H1 (cell line): ENCODE measurements around the gene DNAJC10. TPM values are rescaled to one million over a fixed set of nuclear protein-coding genes. Genes with fewer than 3 reads are reported as not detected.

Experiments used
- CTCF ChIA-PET: fragments of 300-600 bp; sonication (Branson Sonifier 250); formaldehyde crosslinking; loops from one replicate; lab custom pipeline; 2021; ENCODE audit not compliant: partially characterized antibody; lab: Charles Lee
- POLR2A ChIA-PET: fragments of 300-600 bp; sonication (Branson Sonifier 250); formaldehyde crosslinking; loops from one replicate; lab custom pipeline; 2021; ENCODE audit warnings: inconsistent platforms; ENCODE audit not compliant: partially characterized antibody; lab: Charles Lee
- DNase-seq, 2 experiments: peaks; one replicate each; pipeline versions ENCODE4 v3.0.0 to v3.0.0-alpha.2; 2010 to 2022; ENCODE audit warnings: low spot score in 2 of 2, low read depth in 1 of 2, mixed read lengths in 1 of 2
- FAIRE-seq: peaks from 2 replicates; lab custom pipeline; 2011; peaks lifted over from hg19 to GRCh38; lab: Jason Lieb, UNC
- H2AFZ ChIP-seq: 2 replicates; pipeline ENCODE4 v1.8.1; 2012; ENCODE audit warnings: low read length, inconsistent platforms
- H2AK5ac ChIP-seq: 2 replicates; pipeline ENCODE4 v1.6.1; 2013; ENCODE audit warnings: low read depth, low read length
- H2BK120ac ChIP-seq: replicated peaks from 2 replicates; pipeline ENCODE3; 2013; ENCODE audit warnings: low read depth, low read length, inconsistent platforms
- H2BK12ac ChIP-seq: 2 replicates; pipeline ENCODE4 v1.6.1; 2013; ENCODE audit warnings: low read depth, low read length
- H2BK15ac ChIP-seq: 2 replicates; pipeline ENCODE4 v1.6.1; 2013; ENCODE audit warnings: low read length
- H2BK20ac ChIP-seq: 2 replicates; pipeline ENCODE4 v1.6.1; 2013; ENCODE audit warnings: low read length
- H2BK5ac ChIP-seq: 2 replicates; pipeline ENCODE4 v1.6.1; 2013; ENCODE audit warnings: low read depth, low read length
- H3K14ac ChIP-seq: 2 replicates; pipeline ENCODE4 v1.6.1; 2013; ENCODE audit warnings: inconsistent platforms; ENCODE audit not compliant: insufficient read length
- H3K18ac ChIP-seq: 2 replicates; pipeline ENCODE4 v1.6.1; 2013; ENCODE audit warnings: low read length; ENCODE audit errors: extremely low read depth
- H3K23ac ChIP-seq: 2 replicates; pipeline ENCODE4 v1.6.1; 2013; ENCODE audit warnings: inconsistent platforms; ENCODE audit not compliant: insufficient read length
- H3K23me2 ChIP-seq: 2 replicates; pipeline ENCODE4 v1.6.1; 2013; ENCODE audit warnings: low read depth, low read length
- H3K27ac ChIP-seq: 2 replicates; pipeline ENCODE4 v1.6.1; 2011; ENCODE audit warnings: low read depth, low read length, inconsistent platforms
- H3K27me3 ChIP-seq, 4 experiments: replicated peaks in 1 of 4; 1 replicate in 1 of 4; 2 replicates in 3 of 4; pipeline versions ENCODE4 v1.6.1 to v1.8.1; 2011 to 2013; ENCODE audit warnings: low read length in 3 of 4, mild to moderate bottlenecking in 3 of 4, inconsistent platforms in 2 of 4, mixed read lengths in 2 of 4, moderate library complexity in 1 of 4; ENCODE audit not compliant: control insufficient read depth in 3 of 4, insufficient read depth in 3 of 4; ENCODE audit errors: extremely low read depth in 1 of 4
- H3K36me3 ChIP-seq, 4 experiments: 2 replicates each; pipeline versions ENCODE4 v1.6.1 to v1.8.1; 2011 to 2013; ENCODE audit warnings: mild to moderate bottlenecking in 4 of 4, low read length in 3 of 4, moderate library complexity in 2 of 4, control low read depth in 1 of 4, inconsistent platforms in 1 of 4; ENCODE audit not compliant: insufficient read depth in 4 of 4, control insufficient read depth in 2 of 4
- H3K4ac ChIP-seq: replicated peaks from 2 replicates; pipeline ENCODE3; 2013; ENCODE audit warnings: low read length, low read depth, mixed read lengths, inconsistent platforms; ENCODE audit not compliant: insufficient read length
- H3K4me1 ChIP-seq, 4 experiments: replicated peaks in 1 of 4; 1 replicate in 1 of 4; 2 replicates in 3 of 4; pipeline versions ENCODE4 v1.6.1 to v1.8.1; 2011 to 2013; ENCODE audit warnings: low read length in 3 of 4, inconsistent platforms in 2 of 4, mixed read lengths in 1 of 4; ENCODE audit not compliant: insufficient read depth in 4 of 4, control insufficient read depth in 3 of 4
- H3K4me2 ChIP-seq, 2 experiments: 2 replicates each; pipeline versions ENCODE4 v1.6.1 to v1.8.1; 2011 to 2013; ENCODE audit warnings: low read depth in 2 of 2, low read length in 2 of 2, control low read depth in 1 of 2, inconsistent platforms in 1 of 2, mild to moderate bottlenecking in 1 of 2; ENCODE audit not compliant: insufficient read depth in 1 of 2
- H3K4me3 ChIP-seq, 4 experiments: fragments of 200-600, 300-600 bp in 1 of 4; sonication (generic), shearing (Covaris generic), sonication (Bioruptor Twin) in 1 of 4; 2 replicates each; pipeline versions ENCODE4 v1.5.1 to v1.8.1; 2011 to 2016; ENCODE audit warnings: low read length in 4 of 4, low read depth in 3 of 4, control low read depth in 2 of 4, inconsistent platforms in 2 of 4, mild to moderate bottlenecking in 2 of 4, mixed read lengths in 1 of 4, moderate library complexity in 1 of 4; ENCODE audit not compliant: insufficient read depth in 2 of 4; ENCODE audit errors: extremely low read depth in 1 of 4
- H3K56ac ChIP-seq: replicated peaks from 2 replicates; pipeline ENCODE3; 2013; ENCODE audit warnings: low read depth, mild to moderate bottlenecking, mixed read lengths, low read length, inconsistent platforms; ENCODE audit not compliant: insufficient read length
- H3K79me1 ChIP-seq: 2 replicates; pipeline ENCODE4 v1.6.1; 2013; ENCODE audit warnings: low read depth, low read length, control low read depth
- H3K79me2 ChIP-seq, 2 experiments: 2 replicates each; pipeline versions ENCODE4 v1.6.1 to v1.8.1; 2012 to 2013; ENCODE audit warnings: low read length in 2 of 2, mild to moderate bottlenecking in 2 of 2, inconsistent platforms in 1 of 2; ENCODE audit not compliant: insufficient read depth in 2 of 2, control insufficient read depth in 1 of 2
- H3K9ac ChIP-seq, 4 experiments: replicated peaks in 1 of 4; 1 replicate in 1 of 4; 2 replicates in 3 of 4; pipeline versions ENCODE4 v1.6.1 to v1.8.1; 2011 to 2013; ENCODE audit warnings: low read depth in 3 of 4, low read length in 3 of 4, control low read depth in 2 of 4, mild to moderate bottlenecking in 2 of 4, moderate library complexity in 2 of 4, inconsistent platforms in 1 of 4; ENCODE audit errors: extremely low read depth in 1 of 4
- H3K9me3 ChIP-seq, 2 experiments: 2 replicates each; pipeline versions ENCODE4 v1.6.1 to v1.8.1; 2012 to 2013; ENCODE audit warnings: mild to moderate bottlenecking in 2 of 2, moderate library complexity in 2 of 2, control low read depth in 1 of 2, inconsistent platforms in 1 of 2, low read depth in 1 of 2, low read length in 1 of 2, mixed read lengths in 1 of 2; ENCODE audit not compliant: insufficient read depth in 2 of 2
- H4K20me1 ChIP-seq, 2 experiments: replicated peaks in 1 of 2; 2 replicates each; pipeline versions ENCODE3 to v1.8.1; 2011 to 2013; ENCODE audit warnings: inconsistent platforms in 2 of 2, low read length in 2 of 2, mild to moderate bottlenecking in 1 of 2; ENCODE audit not compliant: insufficient read depth in 2 of 2, control insufficient read depth in 1 of 2
- H4K5ac ChIP-seq: 2 replicates; pipeline ENCODE4 v1.6.1; 2013; ENCODE audit warnings: low read length, low read depth, mixed read lengths, inconsistent platforms; ENCODE audit not compliant: insufficient read length
- H4K8ac ChIP-seq: 2 replicates; pipeline ENCODE4 v1.8.0; 2013; ENCODE audit warnings: mild to moderate bottlenecking, moderate library complexity, low read length, inconsistent platforms; ENCODE audit not compliant: insufficient read depth; ENCODE audit errors: extremely low read depth
- H4K91ac ChIP-seq: replicated peaks from 2 replicates; pipeline ENCODE3; 2013; ENCODE audit warnings: low read length, mixed read lengths, inconsistent platforms; ENCODE audit not compliant: insufficient read length
- CBX8 ChIP-seq: fragments of 300-800, 300-1000 bp; sonication (generic); IDR thresholded peaks from 2 replicates; pipeline ENCODE4 v1.7.1; 2016; ENCODE audit warnings: low read depth, low read length, borderline replicate concordance
- CHD1 ChIP-seq: IDR thresholded peaks from 2 replicates; pipeline ENCODE4 v1.6.1; 2012; ENCODE audit warnings: low read depth, low read length, improper control_type of control experiment
- KDM1A ChIP-seq: fragments of 200-600, 300-600 bp; sonication (generic); IDR thresholded peaks from 2 replicates; pipeline ENCODE4 v1.7.1; 2016; ENCODE audit warnings: mild to moderate bottlenecking, low read length, borderline replicate concordance
- MAX ChIP-seq: IDR thresholded peaks from 2 replicates; pipeline ENCODE4 v1.6.1; 2012; ENCODE audit warnings: inconsistent platforms
- RFX5 ChIP-seq: IDR thresholded peaks from 2 replicates; pipeline ENCODE4 v1.6.1; 2011; ENCODE audit warnings: low read depth, low read length, improper control_type of control experiment, borderline replicate concordance
- SIN3A ChIP-seq, 2 experiments: IDR thresholded peaks in 1 of 2; conservative IDR thresholded peaks in 1 of 2; 2 replicates each; pipeline ENCODE4 v1.6.1; 2011 to 2012; ENCODE audit warnings: low read length in 2 of 2, improper control_type of control experiment in 1 of 2, low read depth in 1 of 2, mild to moderate bottlenecking in 1 of 2
- SRF ChIP-seq: IDR thresholded peaks from 2 replicates; pipeline ENCODE4 v1.6.1; 2011; ENCODE audit warnings: mild to moderate bottlenecking, low read depth, low read length, moderate library complexity
- ZNF274 ChIP-seq: IDR thresholded peaks from 2 replicates; pipeline ENCODE4 v1.7.0; 2012; ENCODE audit warnings: low read length, borderline replicate concordance; ENCODE audit errors: extremely low read depth
- WGBS, 2 experiments: shearing (Covaris generic) in 1 of 2; methylation state at CpG; one replicate each; pipeline versions ENCODE4 v1.1.6 to v1.1.7; 2013 to 2015; ENCODE audit warnings: low lambda C conversion rate in 2 of 2, mixed read lengths in 2 of 2, inconsistent platforms in 1 of 2, low coverage in 1 of 2, missing lambda C conversion rate in 1 of 2; ENCODE audit not compliant: insufficient replicate concordance in 2 of 2, insufficient coverage in 1 of 2, insufficient read length in 1 of 2; ENCODE audit errors: extremely low coverage in 1 of 2, missing lambda C conversion rate in 1 of 2; 5-methylcytosine and 5-hydroxymethylcytosine counted together
- long read RNA-seq, 2 experiments: library from RNA in 1 of 2; library from capped mRNA in 1 of 2; stranded (forward); transcript quantifications; one replicate each; pipeline ENCODE4 v2.0.0, GENCODE V29; 2021; ENCODE audit warnings: inconsistent platforms in 1 of 2
- polyA minus RNA-seq, 3 experiments: library from RNA; depleted of rRNA, polyadenylated mRNA; stranded (reverse); fragments of >200 nt; gene quantifications; 1 replicate in 2 of 3; 2 replicates in 1 of 3; pipeline ENCODE4 v1.2.3, GENCODE V29; 2011
- polyA plus RNA-seq, 7 experiments: library from polyadenylated mRNA; depleted of rRNA in 3 of 7; stranded (reverse) in 5 of 7; unstranded in 2 of 7; fragments of >200 nt in 5 of 7; fragments of 200-250 nt in 2 of 7; gene quantifications; 1 replicate in 5 of 7; 2 replicates in 1 of 7; 4 replicates in 1 of 7; pipeline versions ENCODE4 v1.2.1 to v1.2.3, GENCODE V29; 2011 to 2013; ENCODE audit warnings: missing spikeins in 2 of 7, mixed read lengths in 2 of 7
- total RNA-seq: library from RNA; stranded (reverse); fragmentation: NEBNext Ultra II Directional; extraction: Animal tissue kit (Norgen Biotek cat#: 25700); gene quantifications from 2 replicates; pipeline ENCODE4 v1.2.1, GENCODE V29; 2021

DNAJC10 gene
- total RNA-seq: 121 and 128 TPM in 2 replicates
- 13.4 and 23.2 TPM in 2 replicates for polyA plus RNA-seq (2011; rRNA removed)
- polyA plus RNA-seq (2011; cell fraction: cytosol; rRNA removed): 29.8 TPM
- 13.3 TPM for polyA plus RNA-seq (2011; cell fraction: nucleus; rRNA removed)
- polyA plus RNA-seq (2012, experiment 1 of 2): 33.6 to 77.3 TPM (median 43.3 TPM) in 4 replicates
- polyA plus RNA-seq (2012, experiment 2 of 2): 3.0 TPM
- 66.2 TPM for polyA plus RNA-seq (2013, experiment 1 of 2)
- polyA plus RNA-seq (2013, experiment 2 of 2): 74.4 TPM
- polyA minus RNA-seq (2011; rRNA and poly(A)+ RNA removed): 31.3 and 58.9 TPM in 2 replicates
- polyA minus RNA-seq (2011; cell fraction: cytosol; rRNA and poly(A)+ RNA removed): 30.5 TPM
- polyA minus RNA-seq (2011; cell fraction: nucleus; rRNA and poly(A)+ RNA removed): 46.0 TPM
- long read RNA-seq, experiment 1, full-length matches to known transcripts: 17 of 76 reads
- long read RNA-seq, experiment 1, partial matches to known transcripts: 50 of 76 reads
- long read RNA-seq, experiment 1, other reads (novel, unspliced or antisense): 9 of 76 reads
- long read RNA-seq, experiment 2, full-length matches to known transcripts: 29 of 50 reads
- long read RNA-seq, experiment 2, partial matches to known transcripts: 8 of 50 reads
- long read RNA-seq, experiment 2, other reads (novel, unspliced or antisense): 13 of 50 reads

DNA sequence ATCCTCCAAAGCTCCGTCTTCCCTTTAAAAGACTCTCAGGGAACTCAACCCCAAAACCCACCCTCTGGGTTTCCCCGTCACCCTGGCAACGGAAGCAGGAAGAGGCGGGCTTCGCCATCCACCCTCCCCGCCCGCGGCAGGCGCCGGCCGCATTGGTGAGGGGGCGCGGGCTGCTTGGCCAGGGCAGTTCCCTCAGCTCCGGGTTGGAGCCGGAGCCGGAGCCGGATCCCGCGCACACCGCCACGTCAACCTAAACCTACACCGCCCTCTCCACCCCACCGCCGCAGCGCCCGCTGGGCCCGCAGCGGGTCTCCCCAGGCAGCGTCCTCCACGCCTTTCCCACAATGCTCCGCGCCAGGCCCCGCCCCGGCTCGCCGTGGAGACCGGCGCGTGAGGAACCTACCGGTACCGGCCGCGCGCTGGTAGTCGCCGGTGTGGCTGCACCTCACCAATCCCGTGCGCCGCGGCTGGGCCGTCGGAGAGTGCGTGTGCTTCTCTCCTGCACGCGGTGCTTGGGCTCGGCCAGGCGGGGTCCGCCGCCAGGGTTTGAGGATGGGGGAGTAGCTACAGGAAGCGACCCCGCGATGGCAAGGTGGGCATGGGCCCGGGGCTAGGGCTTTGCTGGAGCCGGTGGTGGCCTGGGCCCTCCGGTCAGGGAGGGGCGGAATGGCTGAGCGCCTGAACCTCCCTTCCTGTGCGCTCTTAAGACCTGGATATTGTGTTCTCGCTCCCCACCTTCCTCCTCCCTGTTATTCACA lies at the start of gene DNAJC10:
TSS of gene DNAJC10 (plus strand) at position 366 of the 758 bp plus-strand sequence. CDS start 1,830 bp downstream, outside the sequence.
- Histone ChIP-seq H3K4me3 (peak within 1 kb of the TSS; percentile 79 to 95 (median 82)), H3K56ac (peak within 1 kb of the TSS; percentile 89), H4K91ac (peak within 1 kb of the TSS; percentile 79), H3K9ac (peak within 1 kb of the TSS; percentile 86 to 96 (median 86)), H2BK12ac (peak within 1 kb of the TSS; percentile 53; the same call in 1 of the 2 replicates), H3K79me2 (peaks cover 0 to 19% of the 10 kb centered on the region in 2 experiments; a peak in 2 of 4 replicates), H3K4ac (peak within 1 kb of the TSS; percentile 83), H3K27me3 (no peaks in the 10 kb centered on the region), H4K20me1 (no peaks in the 10 kb centered on the region), H3K23ac (no peak within 1 kb of the TSS), H3K27ac (peak within 1 kb of the TSS; percentile 69), H2BK120ac (no peak within 1 kb of the TSS), H3K36me3 (peaks cover 0 to 29% (median 5%) of the 10 kb centered on the region in 4 experiments; a peak in 5 of 8 replicates), H2BK20ac (no peak within 1 kb of the TSS), H3K18ac (peak within 1 kb of the TSS; percentile 94), H3K79me1 (0 out of 2 replicates have a peak, but pooled peaks cover 3% of the 10 kb centered on the region), H2AFZ (peak within 1 kb of the TSS; percentile 83), H3K14ac (no peak within 1 kb of the TSS), H2AK5ac (no peak within 1 kb of the TSS), H3K9me3 (no peaks in the 10 kb centered on the region), H4K8ac (peak within 1 kb of the TSS; percentile 83; the same call in 1 of the 2 replicates), H3K23me2 (peaks cover 6% of the 10 kb centered on the region), H3K4me2 (peak within 1 kb of the TSS; percentile 75 to 79), H3K4me1 (no peaks in the 10 kb centered on the region; a peak in 1 of 7 replicates), H2BK5ac (peak within 1 kb of the TSS; percentile 94), H2BK15ac (no peak within 1 kb of the TSS), H4K5ac (peak within 1 kb of the TSS; percentile 97)
- DNase-seq (peak; percentile 70 to 94), FAIRE-seq (no peak)
- 1% methylated on average over 48 of the region's 69 CpGs; no CpG with 5 or more reads in 1 of the 2 experiments for WGBS, 2 experiments
- POLR2A ChIA-PET: interaction anchor here (0.6 to 2.5 kb wide), 11 partner anchors 9 to 531 kb away, joined by 3 to 8 read pairs (median 4); no protein-coding TSS in a partner anchor
- CTCF ChIA-PET: interaction anchor here (0.7 to 3.4 kb wide), 5 partner anchors 25 to 51 kb away, joined by 3 to 11 read pairs (median 3); no protein-coding TSS in a partner anchor
- TF ChIP-seq SIN3A (conservative IDR thresholded peaks at IDR 0.05 in 1 of 2, IDR thresholded peaks at IDR 0.05 in 1 of 2; ENCODE audit: low read depth in 1 of 2, low read length in 2 of 2) (peak; percentile 47 to 78; a peak in 2 of 4 replicates), RFX5 (no peak), KDM1A (no peak), CBX8 (no peak), CHD1 (no peak), ZNF274 (no peak), SRF (no peak), MAX (peak; percentile 91)
